Measurements from ENCODE around the gene EREG.
"Not testable (repeated sequence)": the region's sequence is repeated elsewhere in the genome, so short reads cannot be mapped to it uniquely, and the experiment has no call there.

EREG gene

GRCh38 chr4:74397748-74398426, 32.9 kb downstream of the EREG start:
- DNase-seq (ENCODE audit: extremely low read depth, low read depth): no peak

GRCh38 chr4:74398894-74399589, 34.1 kb downstream of the EREG start:
- DNase-seq (ENCODE audit: extremely low read depth, low read depth): not testable (repeated sequence)

More at GRCh38 chr4:74397748-74398426, 32.9 kb downstream of the EREG start:
- no peak for TF ChIP-seq CTCF (IDR thresholded peaks at IDR 0.05; ENCODE audit: low read depth, low read length)

- no peak for DNase-seq (ENCODE audit: extremely low read depth, low read depth)
These were observed 35.5 kb downstream of the EREG start for GRCh38 chr4:74400395-74400794.

GRCh38 chr4:74402692-74403456, 37.9 kb downstream of the EREG start:
- no peak for DNase-seq (ENCODE audit: extremely low read depth, low read depth)
- TF ChIP-seq CTCF (IDR thresholded peaks at IDR 0.05; ENCODE audit: low read depth, low read length): no peak

More at GRCh38 chr4:74400395-74400794, 35.5 kb downstream of the EREG start:
- TF ChIP-seq CTCF (IDR thresholded peaks at IDR 0.05; ENCODE audit: low read depth, low read length): no peak

GRCh38 chr4:74407891-74408290, 42.9 kb downstream of the EREG start:
- no peak for DNase-seq (ENCODE audit: extremely low read depth, low read depth)
- no peak for TF ChIP-seq CTCF (IDR thresholded peaks at IDR 0.05; ENCODE audit: low read depth, low read length)

GRCh38 chr4:74408639-74409038, 43.7 kb downstream of the EREG start:
- no peak for DNase-seq (ENCODE audit: extremely low read depth, low read depth)
- no peak for TF ChIP-seq CTCF (IDR thresholded peaks at IDR 0.05; ENCODE audit: low read depth, low read length)

- no peak for DNase-seq (ENCODE audit: extremely low read depth, low read depth)
These were observed 45.3 kb downstream of the EREG start for GRCh38 chr4:74410272-74410671.

More at GRCh38 chr4:74410272-74410671, 45.3 kb downstream of the EREG start:
- TF ChIP-seq CTCF (IDR thresholded peaks at IDR 0.05; ENCODE audit: low read depth, low read length): no peak
